Adrenal gland (tissue), 12 donors: ENCODE results near the gene ZNF664. TPM values are rescaled to one million over a fixed set of nuclear protein-coding genes. Genes with fewer than 3 reads are reported as not detected.

Source experiments
- DNase-seq, 7 donors: peaks; one replicate each; pipeline ENCODE4 v3.0.0-alpha.2; 2019 to 2020
- H3K27ac ChIP-seq, 5 donors: fragments of 200-600 bp; sonication (generic) in 4 of 5; 1 replicate in 3 of 5; 2 replicates in 2 of 5; pipeline versions ENCODE4 v1.5.1 to v1.8.0; 2016 to 2020; ENCODE audit warnings: mild to moderate bottlenecking in 1 of 5
- H3K27me3 ChIP-seq: fragments of 200-600 bp; 2 replicates; pipeline ENCODE4 v1.8.0; 2021
- H3K36me3 ChIP-seq, 2 donors: fragments of 200-600 bp; replicated peaks in 1 of 2; 1 replicate in 1 of 2; 2 replicates in 1 of 2; pipeline versions ENCODE4 v1.5.1 to v1.8.0; 2018 to 2022
- H3K4me1 ChIP-seq, 2 donors: fragments of 200-600 bp; replicated peaks in 1 of 2; 1 replicate in 1 of 2; 2 replicates in 1 of 2; pipeline versions ENCODE4 v1.5.1 to v1.8.0; 2018 to 2021
- H3K4me3 ChIP-seq, 4 donors: fragments of 200-600 bp; sonication (generic) in 3 of 4; one replicate each; pipeline ENCODE4 v1.5.1; 2016 to 2018
- H3K9me3 ChIP-seq, 3 donors: fragments of 200-600 bp; sonication (generic) in 1 of 3; replicated peaks in 1 of 3; 1 replicate in 2 of 3; 2 replicates in 1 of 3; pipeline versions ENCODE4 v1.5.1 to v1.8.0; 2016 to 2021
- POLR2A ChIP-seq, 2 donors: fragments of 450-650 bp; IDR thresholded peaks; one replicate each; pipeline ENCODE4 v1.6.1; 2017; ENCODE audit warnings: antibody characterized with exemption in 2 of 2, mild to moderate bottlenecking in 2 of 2, moderate library complexity in 1 of 2
- WGBS, 4 donors: extraction: QIAGEN DNeasy Blood & Tissue Kit in 2 of 4; methylation state at CpG; one replicate each; pipeline versions ENCODE4 v1.1.5 to v1.1.7; 2013 to 2017; 5-methylcytosine and 5-hydroxymethylcytosine counted together
- intact Hi-C, 2 donors: fragments of 100-400 bp; cut with DNase I; formaldehyde crosslinking; loops; one replicate each; pipeline versions ENCODE4 v1.14.1 to v1.15.0; 2022 to 2023
- polyA plus RNA-seq, 3 donors: library from polyadenylated mRNA; stranded (reverse); fragments of 200-250 nt in 2 of 3; fragments of 350-450 nt in 1 of 3; fragmentation: Illumina TruSeq in 1 of 3; extraction: RNeasy Lipid Tissue Mini Kit (QIAGEN cat#74804) in 1 of 3; gene quantifications; one replicate each; pipeline ENCODE4 v1.2.3, GENCODE V29; 2013 to 2014
- total RNA-seq, 9 donors: library from RNA; depleted of rRNA in 4 of 9; stranded (reverse); fragments of >200 nt in 4 of 9; fragments of 120-200 nt in 1 of 9; fragmentation: NEBNext Ultra II Directional in 1 of 9; extraction: Animal tissue kit (Norgen Biotek cat#: 25700) in 1 of 9; gene quantifications; one replicate each; pipeline versions ENCODE4 v1.1.0 to v1.2.4, GENCODE V29; 2013 to 2023
- TF ChIP-seq, protein P1 (sequence below), 6 experiments: fragments of 450-650 bp in 4 of 6; fragments of 200-600 bp in 2 of 6; sonication (generic) in 1 of 6; IDR thresholded peaks; 1 replicate in 5 of 6; 2 replicates in 1 of 6; pipeline versions ENCODE4 v1.5.1 to v1.8.0; 2016 to 2021; ENCODE audit warnings: antibody characterized with exemption in 6 of 6, mild to moderate bottlenecking in 2 of 6, moderate library complexity in 1 of 6
- donor health status: healthy with polysubstance abuse.
- donor health status: Bipolar disorder and iron deficiency.
- donor health status: DM: yes; HTN: yes; CAD: no.
- donor health status: DM: no; HTN: no; CAD: no.
- donor health status: DM: no; HTN: no; CAD: no.
- donor health status: DM: yes; HTN: yes; CAD: no.

Gene ZNF664
- total and polyA plus RNA-seq, 12 donors: 19.6 to 66.9 (median 49.4) TPM

DNA sequence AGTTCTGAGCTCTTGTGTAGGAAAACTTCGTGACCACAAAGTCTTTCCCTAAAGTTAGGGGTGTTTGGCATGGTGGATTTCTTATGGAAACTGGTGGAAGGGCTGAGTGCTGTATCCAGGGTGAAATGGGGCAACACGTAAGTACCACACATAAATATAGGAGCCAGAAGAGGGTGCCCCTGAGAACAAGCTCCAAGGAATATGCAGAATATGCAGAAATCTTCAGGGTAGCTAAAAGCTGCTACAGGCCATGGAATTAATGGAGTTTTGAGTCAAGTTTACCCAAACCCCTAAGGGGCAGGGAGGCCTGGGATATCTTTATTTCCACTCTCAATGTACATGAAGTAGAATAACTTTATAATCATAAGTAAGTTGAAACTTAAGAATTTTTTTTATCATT lies 44.0 kb downstream of the ZNF664 start:
- 80 to 94% (median 90%) methylated on average over 2 of the region's 2 CpGs for WGBS, 4 donors
- TF ChIP-seq, protein P1, sequence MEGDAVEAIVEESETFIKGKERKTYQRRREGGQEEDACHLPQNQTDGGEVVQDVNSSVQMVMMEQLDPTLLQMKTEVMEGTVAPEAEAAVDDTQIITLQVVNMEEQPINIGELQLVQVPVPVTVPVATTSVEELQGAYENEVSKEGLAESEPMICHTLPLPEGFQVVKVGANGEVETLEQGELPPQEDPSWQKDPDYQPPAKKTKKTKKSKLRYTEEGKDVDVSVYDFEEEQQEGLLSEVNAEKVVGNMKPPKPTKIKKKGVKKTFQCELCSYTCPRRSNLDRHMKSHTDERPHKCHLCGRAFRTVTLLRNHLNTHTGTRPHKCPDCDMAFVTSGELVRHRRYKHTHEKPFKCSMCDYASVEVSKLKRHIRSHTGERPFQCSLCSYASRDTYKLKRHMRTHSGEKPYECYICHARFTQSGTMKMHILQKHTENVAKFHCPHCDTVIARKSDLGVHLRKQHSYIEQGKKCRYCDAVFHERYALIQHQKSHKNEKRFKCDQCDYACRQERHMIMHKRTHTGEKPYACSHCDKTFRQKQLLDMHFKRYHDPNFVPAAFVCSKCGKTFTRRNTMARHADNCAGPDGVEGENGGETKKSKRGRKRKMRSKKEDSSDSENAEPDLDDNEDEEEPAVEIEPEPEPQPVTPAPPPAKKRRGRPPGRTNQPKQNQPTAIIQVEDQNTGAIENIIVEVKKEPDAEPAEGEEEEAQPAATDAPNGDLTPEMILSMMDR (IDR thresholded peaks at IDR 0.05): no peak
- TF ChIP-seq POLR2A (IDR thresholded peaks at IDR 0.05): no peak
- Histone ChIP-seq H3K4me3 (no peak overlapping the region), H3K9me3 (no peaks in the 10 kb centered on the region), H3K27me3 (no peaks in the 10 kb centered on the region), H3K36me3 (peaks cover 0 to 11% of the 10 kb centered on the region in 2 donors), H3K27ac (no peak overlapping the region), H3K4me1 (peaks cover 0 to 26% of the 10 kb centered on the region in 2 donors)
- intact Hi-C loops: no loop called here
- peak in 1 of 7 donors; percentile 25 for DNase-seq

DNA sequence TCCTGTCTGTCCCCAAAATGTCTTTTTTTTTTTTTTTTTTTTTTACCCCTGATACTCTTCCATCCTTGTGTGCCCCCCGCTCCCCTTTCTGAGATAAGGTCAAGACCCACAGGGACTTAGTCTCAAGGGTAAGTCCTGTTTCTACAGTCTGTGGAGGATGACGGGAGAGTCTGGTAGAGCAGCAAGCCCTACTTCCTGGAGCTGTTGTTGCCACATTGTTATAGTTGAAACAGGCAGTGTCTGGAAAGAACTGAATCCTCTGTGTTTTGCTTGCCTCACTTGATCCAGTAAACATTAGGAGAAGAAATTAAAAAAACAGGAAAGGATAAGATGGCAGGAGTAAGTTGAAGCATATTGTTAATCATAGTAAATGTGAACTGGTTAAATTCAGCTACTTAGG lies 45.5 kb downstream of the ZNF664 start:
- Histone ChIP-seq H3K4me1 (peaks cover 0 to 22% of the 10 kb centered on the region in 2 donors), H3K9me3 (no peaks in the 10 kb centered on the region), H3K27me3 (no peaks in the 10 kb centered on the region), H3K36me3 (no peaks in the 10 kb centered on the region), H3K4me3 (no peak overlapping the region), H3K27ac (peak overlapping the region in 1 of 5 donors; percentile 4)
- TF ChIP-seq POLR2A (IDR thresholded peaks at IDR 0.05): no peak
- TF ChIP-seq, protein P1 (IDR thresholded peaks at IDR 0.05): no peak
- peak in 1 of 7 donors; percentile 20 for DNase-seq
- intact Hi-C loops: no loop called here
- WGBS, 4 donors: 81 to 97% (median 87%) methylated on average over 2 of the region's 2 CpGs

DNA sequence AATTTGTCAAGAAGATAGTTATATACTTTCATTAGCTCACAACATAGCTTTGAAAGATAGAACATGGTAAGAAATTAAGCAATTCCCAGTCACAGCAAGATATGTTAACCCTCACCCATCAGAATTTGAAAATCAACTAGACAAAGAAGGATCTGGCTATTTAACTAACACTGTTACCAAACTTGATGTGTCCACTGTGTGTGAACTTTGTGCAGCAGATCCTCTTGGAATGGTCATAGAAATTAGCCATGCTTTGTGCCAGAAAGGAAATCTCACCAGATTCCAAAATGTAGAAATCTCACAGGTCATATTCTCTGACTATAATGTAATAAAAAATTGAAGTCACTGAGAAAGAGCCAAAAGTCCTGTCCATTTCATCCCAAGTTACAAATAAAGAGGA lies 46.1 kb downstream of the ZNF664 start:
- Histone ChIP-seq H3K4me3 (no peak overlapping the region), H3K27me3 (no peaks in the 10 kb centered on the region), H3K9me3 (no peaks in the 10 kb centered on the region), H3K36me3 (no peaks in the 10 kb centered on the region), H3K4me1 (peaks cover 0 to 19% of the 10 kb centered on the region in 2 donors), H3K27ac (peak overlapping the region in 1 of 5 donors; percentile 4)
- DNase-seq: no peak
- intact Hi-C loops: no loop called here
- no peak for TF ChIP-seq POLR2A (IDR thresholded peaks at IDR 0.05)
- TF ChIP-seq, protein P1 (IDR thresholded peaks at IDR 0.05): no peak

DNA sequence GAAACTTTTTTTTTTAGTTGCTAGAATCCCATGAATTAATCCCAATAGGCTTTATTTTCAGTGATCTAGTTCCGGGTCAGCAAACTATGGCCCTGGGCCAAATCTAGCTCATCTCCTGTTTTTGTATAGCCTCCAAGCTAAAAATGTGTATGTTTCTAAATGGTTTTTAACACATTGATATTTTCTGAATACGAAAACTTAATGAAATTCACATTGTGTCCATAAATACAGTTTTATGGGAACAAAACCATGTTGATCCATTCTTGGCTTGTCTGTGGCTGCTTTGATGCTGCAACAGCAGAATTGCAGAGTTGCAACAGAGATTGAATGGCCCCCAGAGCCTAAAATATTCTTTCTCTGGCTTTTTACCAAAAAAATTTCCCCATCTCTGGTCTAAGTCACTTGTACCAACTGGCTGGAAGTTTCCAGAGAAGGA lies 47.5 kb downstream of the ZNF664 start:
- DNase-seq: peak in 2 of 7 donors; percentile 42 to 50
- no peaks in the 10 kb centered on the region for H3K36me3 ChIP-seq
- no peak for TF ChIP-seq POLR2A (IDR thresholded peaks at IDR 0.05)
- TF ChIP-seq, protein P1 (IDR thresholded peaks at IDR 0.05): no peak
- H3K27ac ChIP-seq: peak overlapping the region in 2 of 5 donors; percentile 64 to 76
- WGBS, 4 donors: 68 to 72% (median 72%) methylated on average over 2 of the region's 2 CpGs
- H3K4me3 ChIP-seq: no peak overlapping the region
- no peaks in the 10 kb centered on the region for H3K9me3 ChIP-seq
- intact Hi-C loops: no loop called here
- H3K27me3 ChIP-seq: no peaks in the 10 kb centered on the region
- peaks cover 0 to 19% of the 10 kb centered on the region in 2 donors for H3K4me1 ChIP-seq
